LNCaP clone FGC (cell line): ENCODE results near the gene BRF1.

Experiments used
- DNase-seq: peaks from one replicate; pipeline ENCODE4 v3.0.0-alpha.2; 2011; ENCODE audit warnings: low read depth
- H3K4me3 ChIP-seq: 2 replicates; pipeline ENCODE4 v1.5.1; 2011; ENCODE audit warnings: mild to moderate bottlenecking, low read depth, low read length, control low read depth
- TF ChIP-seq, protein P1 (sequence below): IDR thresholded peaks from 2 replicates; pipeline ENCODE4 v1.5.1; 2012; ENCODE audit warnings: mild to moderate bottlenecking; ENCODE audit not compliant: control insufficient read depth, insufficient read depth; ENCODE audit errors: extremely low read depth

BRF1 gene

DNA sequence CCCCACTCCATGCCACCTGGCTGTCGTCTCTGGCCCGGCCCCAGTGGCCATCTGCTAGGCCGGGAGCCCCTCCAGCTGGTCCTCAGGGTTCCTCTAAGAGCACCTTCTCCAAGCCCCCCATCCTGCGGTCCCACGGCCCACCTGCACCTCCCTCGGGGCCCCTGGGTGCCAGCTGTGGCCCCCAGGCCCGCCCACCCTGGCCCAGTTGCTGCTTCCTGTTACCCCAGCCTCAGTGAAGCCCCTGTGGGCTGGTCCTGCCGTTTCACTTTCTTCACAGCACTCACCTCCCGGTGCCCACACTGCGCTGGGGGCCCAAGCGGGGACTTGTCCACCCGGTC, 92.1 kb downstream of the BRF1 start:
- TF ChIP-seq, protein P1, sequence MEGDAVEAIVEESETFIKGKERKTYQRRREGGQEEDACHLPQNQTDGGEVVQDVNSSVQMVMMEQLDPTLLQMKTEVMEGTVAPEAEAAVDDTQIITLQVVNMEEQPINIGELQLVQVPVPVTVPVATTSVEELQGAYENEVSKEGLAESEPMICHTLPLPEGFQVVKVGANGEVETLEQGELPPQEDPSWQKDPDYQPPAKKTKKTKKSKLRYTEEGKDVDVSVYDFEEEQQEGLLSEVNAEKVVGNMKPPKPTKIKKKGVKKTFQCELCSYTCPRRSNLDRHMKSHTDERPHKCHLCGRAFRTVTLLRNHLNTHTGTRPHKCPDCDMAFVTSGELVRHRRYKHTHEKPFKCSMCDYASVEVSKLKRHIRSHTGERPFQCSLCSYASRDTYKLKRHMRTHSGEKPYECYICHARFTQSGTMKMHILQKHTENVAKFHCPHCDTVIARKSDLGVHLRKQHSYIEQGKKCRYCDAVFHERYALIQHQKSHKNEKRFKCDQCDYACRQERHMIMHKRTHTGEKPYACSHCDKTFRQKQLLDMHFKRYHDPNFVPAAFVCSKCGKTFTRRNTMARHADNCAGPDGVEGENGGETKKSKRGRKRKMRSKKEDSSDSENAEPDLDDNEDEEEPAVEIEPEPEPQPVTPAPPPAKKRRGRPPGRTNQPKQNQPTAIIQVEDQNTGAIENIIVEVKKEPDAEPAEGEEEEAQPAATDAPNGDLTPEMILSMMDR = no peak
- no peak for DNase-seq
- H3K4me3 ChIP-seq = no peak overlapping the region

- DNase-seq = no peak
- TF ChIP-seq, protein P1 = no peak
- no peak overlapping the region for H3K4me3 ChIP-seq
Measured at GRCh38 chr14:105207996-105208737, 92.6 kb downstream of the BRF1 start.

DNA sequence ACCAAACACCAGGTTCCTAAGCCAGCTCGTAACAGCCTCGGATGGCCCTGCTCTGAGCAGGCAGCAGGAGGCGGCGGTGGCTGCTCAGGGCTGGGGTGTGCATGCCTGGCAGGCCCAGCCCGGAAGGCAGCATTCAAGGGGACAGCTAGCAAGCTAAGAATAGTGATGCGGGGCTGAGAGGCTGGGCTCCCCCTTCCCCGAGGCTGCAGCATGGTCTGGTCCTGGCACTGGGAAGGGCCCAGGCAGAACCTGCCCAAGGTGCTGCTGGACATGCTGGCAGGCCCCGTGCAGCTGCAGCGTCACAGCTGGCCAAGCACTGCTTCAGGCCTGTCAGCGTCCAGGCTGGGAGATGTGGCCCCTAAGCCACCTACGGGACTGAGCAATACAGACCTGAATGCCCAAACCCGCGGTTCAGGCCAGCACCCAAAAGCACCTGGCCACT, 93.3 kb downstream of the BRF1 start:
- DNase-seq = no peak
- TF ChIP-seq, protein P1 = peak; percentile 15; the same call in 1 of the 2 replicates
- H3K4me3 ChIP-seq = no peak overlapping the region

DNA sequence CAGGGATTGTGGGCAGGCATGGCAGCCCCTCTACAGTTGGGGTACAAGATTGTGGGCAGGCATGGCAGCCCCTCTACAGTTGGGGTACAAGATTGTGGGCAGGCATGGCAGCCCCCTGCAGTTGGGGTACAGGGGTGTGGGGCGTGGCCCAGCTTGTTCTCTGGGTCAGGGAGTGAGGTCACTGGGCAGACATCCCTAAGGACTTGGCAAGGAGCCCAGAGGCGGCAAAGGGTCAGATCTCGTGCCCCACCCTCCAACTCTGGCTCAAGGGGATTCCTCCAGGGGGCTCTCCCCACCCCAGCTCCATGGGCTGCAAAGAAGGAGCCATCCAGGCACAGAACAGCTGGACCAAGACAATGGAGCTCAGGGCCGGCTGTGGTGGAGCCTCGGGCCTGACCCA, 93.9 kb downstream of the BRF1 start:
- DNase-seq = no peak
- no peak overlapping the region for H3K4me3 ChIP-seq
- TF ChIP-seq, protein P1 = no peak

DNA sequence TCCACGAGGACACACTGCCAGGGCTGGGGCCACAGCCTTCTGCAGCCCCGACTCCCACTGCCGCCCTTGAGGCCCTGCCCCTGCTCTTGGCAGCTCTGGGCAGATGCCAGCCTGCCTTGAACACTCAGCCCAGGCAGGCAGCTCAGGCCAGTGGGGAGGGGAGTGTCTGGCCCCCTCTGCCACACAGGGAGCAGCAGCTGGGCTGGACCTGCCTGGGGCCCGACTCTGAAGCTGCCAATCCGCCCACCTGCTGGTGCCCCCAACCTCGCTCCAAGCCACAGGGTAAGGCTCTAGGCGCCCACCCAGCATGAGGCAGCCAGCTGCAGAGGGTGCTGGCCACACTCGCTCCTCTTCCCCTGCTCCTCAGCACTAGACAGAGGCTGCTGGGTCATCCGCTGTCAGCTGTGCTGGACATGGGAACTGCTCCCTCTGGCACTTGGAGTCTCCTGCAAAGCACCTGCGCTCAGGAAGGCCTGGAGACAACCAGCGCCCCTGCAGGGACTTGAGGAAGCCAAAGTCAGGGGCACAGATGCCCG, 95.1 kb downstream of the BRF1 start:
- DNase-seq = no peak
- TF ChIP-seq, protein P1 = no peak
- H3K4me3 ChIP-seq = no peak overlapping the region

DNA sequence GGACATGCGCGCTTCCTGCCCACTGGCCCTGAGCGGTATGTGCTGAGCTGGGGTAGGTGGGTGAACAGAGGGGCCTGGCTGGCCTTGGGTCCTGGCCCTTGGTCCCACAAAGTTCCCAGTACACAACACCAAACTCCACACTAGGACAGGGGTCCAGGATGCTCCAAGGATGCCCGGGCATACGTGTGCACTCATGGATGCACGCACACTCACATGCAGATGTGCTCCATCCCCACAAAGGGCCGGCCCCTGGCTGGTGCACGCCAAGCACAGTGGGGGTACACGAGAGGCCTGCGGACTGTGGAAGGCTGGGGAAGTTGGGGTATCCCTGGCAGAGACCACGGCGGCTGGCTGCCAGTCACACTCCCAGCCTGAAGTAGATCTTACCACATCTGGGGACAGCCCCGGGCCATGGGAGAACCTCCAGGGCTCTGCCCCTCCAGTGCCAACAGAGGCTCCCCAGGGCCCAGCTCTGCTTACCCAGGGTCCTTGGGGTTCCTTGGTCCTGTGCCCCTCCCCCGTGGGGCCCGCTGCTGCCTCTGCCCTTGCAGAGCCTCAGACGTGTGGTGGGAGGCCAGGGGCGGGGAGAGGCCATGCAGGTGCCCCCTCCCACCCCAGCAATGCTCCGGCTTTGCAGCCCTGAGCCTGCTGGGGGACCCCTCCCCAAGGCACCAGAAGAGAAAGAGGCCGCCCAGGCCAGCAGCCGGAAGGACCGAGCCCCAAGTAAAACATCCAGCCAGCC, 95.7 kb downstream of the BRF1 start:
- no peak for DNase-seq
- TF ChIP-seq, protein P1 = no peak

More for the DNA sequence above, 95.7 kb downstream of the BRF1 start:
- no peak overlapping the region for H3K4me3 ChIP-seq
